GM12873 (cell line): ENCODE data around the gene CHD2.

ENCODE experiments used
- TF ChIP-seq, protein P1 (sequence below): IDR thresholded peaks from 2 replicates; pipeline ENCODE4 v1.5.1; 2012; ENCODE audit warnings: low read depth, mild to moderate bottlenecking, moderate library complexity, low read length, control low read depth; ENCODE audit not compliant: insufficient read depth; ENCODE audit errors: missing control alignments

Gene CHD2

DNA sequence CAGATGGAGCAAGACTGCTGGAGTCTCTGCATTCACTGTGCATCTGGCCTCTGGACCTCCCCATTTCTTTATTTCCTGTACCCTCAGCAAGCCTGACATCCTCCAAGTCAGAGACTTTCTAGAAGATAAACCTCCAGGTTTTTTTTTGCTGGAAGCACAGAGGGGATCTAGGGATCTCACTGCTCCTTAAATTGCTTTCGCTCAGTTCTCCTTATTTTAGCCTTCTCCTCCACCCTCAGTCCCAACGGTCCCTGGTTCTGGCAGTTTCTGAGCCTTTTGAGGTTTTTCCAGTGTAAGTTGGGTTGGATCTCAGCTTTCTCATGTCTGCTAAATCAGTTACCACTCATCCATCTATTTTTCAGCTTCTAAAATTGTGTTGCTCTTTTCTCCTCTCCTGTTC, 22.7 kb upstream of the CHD2 start:
- TF ChIP-seq, protein P1, sequence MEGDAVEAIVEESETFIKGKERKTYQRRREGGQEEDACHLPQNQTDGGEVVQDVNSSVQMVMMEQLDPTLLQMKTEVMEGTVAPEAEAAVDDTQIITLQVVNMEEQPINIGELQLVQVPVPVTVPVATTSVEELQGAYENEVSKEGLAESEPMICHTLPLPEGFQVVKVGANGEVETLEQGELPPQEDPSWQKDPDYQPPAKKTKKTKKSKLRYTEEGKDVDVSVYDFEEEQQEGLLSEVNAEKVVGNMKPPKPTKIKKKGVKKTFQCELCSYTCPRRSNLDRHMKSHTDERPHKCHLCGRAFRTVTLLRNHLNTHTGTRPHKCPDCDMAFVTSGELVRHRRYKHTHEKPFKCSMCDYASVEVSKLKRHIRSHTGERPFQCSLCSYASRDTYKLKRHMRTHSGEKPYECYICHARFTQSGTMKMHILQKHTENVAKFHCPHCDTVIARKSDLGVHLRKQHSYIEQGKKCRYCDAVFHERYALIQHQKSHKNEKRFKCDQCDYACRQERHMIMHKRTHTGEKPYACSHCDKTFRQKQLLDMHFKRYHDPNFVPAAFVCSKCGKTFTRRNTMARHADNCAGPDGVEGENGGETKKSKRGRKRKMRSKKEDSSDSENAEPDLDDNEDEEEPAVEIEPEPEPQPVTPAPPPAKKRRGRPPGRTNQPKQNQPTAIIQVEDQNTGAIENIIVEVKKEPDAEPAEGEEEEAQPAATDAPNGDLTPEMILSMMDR = no peak

DNA sequence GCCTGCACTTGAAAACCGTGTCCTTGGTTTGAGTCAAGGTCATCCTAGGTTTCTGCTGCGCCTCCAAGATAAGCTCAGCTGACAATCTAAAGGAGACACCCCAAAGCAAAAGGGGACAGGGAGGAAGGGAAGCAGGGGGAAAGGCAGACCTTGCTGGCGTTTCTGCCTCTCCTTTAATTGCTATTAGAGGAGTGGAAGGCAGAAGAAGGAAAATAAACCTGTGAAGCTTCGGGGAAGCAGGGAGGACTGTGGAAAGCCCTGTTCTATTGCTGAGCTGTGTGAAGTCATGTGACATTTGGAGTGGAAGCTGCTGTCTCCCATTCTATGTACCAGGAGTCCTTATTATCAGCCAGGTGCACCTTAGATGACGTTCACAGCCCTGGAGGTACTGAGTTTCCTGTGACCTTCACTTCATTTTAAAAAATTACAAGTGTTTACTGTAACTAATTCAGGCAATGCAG, 21.5 kb upstream of the CHD2 start:
- TF ChIP-seq, protein P1 = no peak

DNA sequence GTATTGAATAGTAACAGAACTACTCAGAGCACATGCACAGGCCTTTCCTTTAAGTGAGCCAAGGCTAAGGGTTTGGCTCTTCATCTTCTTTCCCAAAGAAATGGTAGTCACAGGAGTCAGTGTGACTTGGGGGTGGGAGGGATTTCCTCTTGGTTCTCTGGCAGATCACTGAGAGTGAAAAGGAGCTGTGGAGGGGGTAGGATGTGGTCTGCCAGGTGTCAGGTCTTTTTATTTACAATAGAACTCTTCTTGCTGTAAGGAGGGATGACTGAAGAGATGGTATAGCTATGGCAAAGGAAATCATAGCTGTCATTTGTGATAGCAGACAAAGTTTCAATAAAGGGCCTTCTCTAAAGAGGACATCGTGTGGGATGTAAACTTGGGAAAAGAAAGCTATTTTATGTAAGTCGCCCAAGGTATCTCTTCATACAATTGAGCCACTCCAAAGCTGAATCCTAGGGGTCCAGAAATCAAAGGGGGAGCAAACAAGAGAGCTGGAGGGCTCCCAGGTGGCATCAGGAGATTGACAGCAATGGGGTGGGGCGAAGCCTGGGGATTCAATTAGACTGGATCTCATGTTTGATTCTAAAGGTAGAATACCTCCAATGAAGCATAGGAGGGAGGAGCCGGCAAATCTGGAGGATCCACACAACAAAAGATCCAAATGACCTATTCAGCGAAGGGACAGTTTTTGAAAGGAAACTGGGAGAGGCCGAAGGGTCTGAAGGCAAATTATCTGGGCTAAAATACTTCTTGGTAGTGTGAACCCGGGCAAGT, 20.0 kb upstream of the CHD2 start:
- TF ChIP-seq, protein P1 = no peak

DNA sequence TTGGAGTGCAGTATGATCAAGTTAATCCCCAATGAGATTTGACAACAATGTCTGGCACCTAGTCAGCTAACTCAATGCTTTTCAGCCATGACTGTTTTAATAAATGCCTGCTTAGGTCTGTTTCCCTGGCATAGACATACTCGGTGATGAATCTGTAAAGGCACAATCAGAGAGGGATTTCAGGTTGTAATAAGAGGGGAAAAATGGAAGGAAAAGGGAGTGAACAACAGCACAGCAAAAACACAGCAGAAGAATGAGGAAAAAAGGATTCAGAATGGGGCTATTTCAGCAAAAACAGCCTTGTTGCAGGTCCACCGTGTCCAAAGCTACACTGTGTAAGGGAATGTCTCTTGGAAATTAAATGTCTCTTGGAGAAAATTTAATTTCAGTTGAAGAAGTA, 19.3 kb upstream of the CHD2 start:
- TF ChIP-seq, protein P1 = no peak

DNA sequence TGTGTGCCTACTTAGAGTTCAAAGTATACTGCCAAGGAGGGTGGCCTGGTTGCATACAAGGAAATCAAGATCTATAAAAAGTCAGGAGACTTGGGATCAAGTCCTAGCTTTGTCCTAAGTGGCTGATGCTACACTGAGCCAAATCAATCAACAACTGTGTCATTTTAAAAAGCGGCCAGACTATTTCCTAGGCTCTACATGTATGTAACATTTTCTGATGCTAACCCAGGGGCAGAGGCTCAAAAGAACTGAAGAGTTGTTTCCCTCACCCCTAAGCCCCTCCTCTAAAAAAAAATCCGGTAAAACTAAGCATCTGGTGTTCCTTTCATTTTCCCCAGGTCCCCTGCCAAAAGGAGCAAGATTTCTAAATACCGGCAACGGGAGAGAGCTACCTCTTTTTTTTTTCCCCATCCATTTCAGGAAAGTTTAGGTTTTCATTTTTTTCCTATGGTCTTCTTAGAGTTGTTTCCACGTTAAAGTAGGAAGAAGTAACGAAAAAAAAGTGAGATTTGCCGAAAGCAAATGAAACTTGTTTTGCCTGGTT, 18.8 kb upstream of the CHD2 start:
- TF ChIP-seq, protein P1 = no peak

DNA sequence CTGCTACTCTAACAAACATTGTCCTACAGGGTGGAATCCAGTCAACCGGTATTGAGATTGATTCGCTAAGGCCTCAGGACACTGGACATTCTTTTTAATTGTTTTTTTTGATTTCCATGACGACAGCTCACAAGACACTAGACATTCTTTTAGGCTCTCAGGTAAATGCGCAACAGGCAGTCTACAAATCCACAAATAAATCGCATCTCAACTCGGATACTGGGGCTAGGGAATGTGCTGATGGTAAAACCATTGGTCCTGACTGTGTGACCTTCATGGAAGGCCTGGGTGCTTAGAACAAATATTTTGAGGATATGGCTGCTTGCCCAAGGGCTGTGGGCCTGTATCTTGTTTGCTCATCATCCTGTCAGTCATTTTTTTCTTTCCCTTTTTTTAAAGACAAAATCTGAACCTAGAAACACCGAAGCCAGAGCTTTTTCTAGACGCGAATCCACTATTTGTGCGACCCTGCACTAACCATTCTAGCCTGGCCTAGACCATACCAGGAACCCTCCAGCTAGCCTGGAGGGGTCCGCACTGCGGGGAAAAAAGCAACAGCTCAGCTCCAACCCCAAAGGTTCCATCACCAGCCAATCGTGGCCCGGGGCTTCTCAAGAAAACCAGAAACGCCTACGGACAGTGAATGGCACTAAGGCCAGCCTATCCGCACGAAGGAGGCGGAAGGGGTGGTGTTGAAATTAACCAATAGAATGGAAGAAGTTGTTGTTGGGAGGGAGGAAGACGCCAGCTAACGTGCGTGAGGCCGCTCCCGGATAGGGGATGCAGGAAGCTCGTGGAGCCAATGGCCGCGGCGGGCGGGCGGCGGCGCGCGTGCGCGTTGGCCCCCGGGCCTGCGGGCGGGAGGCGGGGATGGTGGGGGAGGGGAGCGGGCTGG, 18.1 kb upstream of the CHD2 start:
- TF ChIP-seq, protein P1 = no peak

DNA sequence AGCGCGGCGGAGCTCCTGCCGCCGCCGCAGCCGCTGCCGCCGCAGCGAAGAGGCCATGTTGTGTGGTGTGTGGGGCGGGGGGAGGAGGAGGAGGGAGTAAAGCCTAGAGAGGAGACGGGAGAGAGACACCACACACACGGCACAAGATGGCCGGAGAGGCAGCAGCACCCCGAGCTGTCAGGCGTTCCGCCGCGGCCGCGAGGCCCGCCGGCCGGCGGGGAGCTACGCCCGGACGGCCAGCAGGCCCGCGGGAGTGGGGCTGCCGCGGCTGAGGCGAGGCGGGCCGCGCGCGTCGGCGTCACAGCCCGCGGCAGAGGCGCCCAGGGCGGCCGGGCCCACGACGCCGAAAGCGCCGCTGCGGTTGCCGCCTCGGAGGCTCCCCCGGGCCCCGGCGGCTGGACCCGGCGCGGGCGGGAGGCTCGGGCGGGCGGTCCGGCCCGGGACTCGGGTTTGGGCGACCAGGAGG, 17.4 kb upstream of the CHD2 start:
- TF ChIP-seq, protein P1 = no peak
